Chondrocyte (in vitro differentiated cells): Measurements from ENCODE around the gene AFDN. TPM values are rescaled to one million over a fixed set of nuclear protein-coding genes. Genes with fewer than 3 reads are reported as not detected.
A peak's percentile ranks its signal among the peaks of the same experiment; 100 is the strongest.

ENCODE experiments used
- DNase-seq: peaks from one replicate; pipeline ENCODE4 v3.0.0; 2021; ENCODE audit warnings: mixed read lengths, low spot score
- H3K27ac Mint-ChIP-seq: one replicate; pipeline ENCODE4 v1.8.0; 2021; ENCODE audit warnings: mild to moderate bottlenecking, moderate library complexity, mixed read lengths; ENCODE audit not compliant: unreplicated experiment
- H3K27me3 Mint-ChIP-seq: 2 replicates; pipeline ENCODE4 v1.8.0; 2021; ENCODE audit warnings: low read depth, mixed read lengths
- H3K36me3 Mint-ChIP-seq: 2 replicates; pipeline ENCODE4 v1.8.0; 2021; ENCODE audit warnings: low read depth, mixed read lengths
- H3K4me1 Mint-ChIP-seq: 2 replicates; pipeline ENCODE4 v1.8.0; 2021; ENCODE audit warnings: low read depth, mild to moderate bottlenecking, mixed read lengths
- H3K4me3 Mint-ChIP-seq: one replicate; pipeline ENCODE4 v1.8.0; 2021; ENCODE audit warnings: mild to moderate bottlenecking, moderate library complexity, mixed read lengths; ENCODE audit not compliant: unreplicated experiment
- H3K9me3 Mint-ChIP-seq: 2 replicates; pipeline ENCODE4 v1.8.0; 2021; ENCODE audit warnings: low read depth, mixed read lengths
- CTCF ChIP-seq: fragments of 200-600 bp; sonication (generic); IDR thresholded peaks from 2 replicates; pipeline ENCODE4 v1.5.0; 2021; ENCODE audit warnings: antibody characterized with exemption, mild to moderate bottlenecking, moderate library complexity
- total RNA-seq: library from RNA; stranded (reverse); gene quantifications from 3 replicates; pipeline ENCODE4 v1.2.1, GENCODE V29; 2021

AFDN gene
- total RNA-seq, 1 donor from 2014 or later: 45.8 TPM

- Mint-ChIP-seq H3K9me3 (no peaks in the 10 kb centered on the region), H3K27ac (no peak overlapping the region), H3K4me1 (no peaks in the 10 kb centered on the region), H3K36me3 (no peaks in the 10 kb centered on the region), H3K27me3 (peaks cover 3% of the 10 kb centered on the region), H3K4me3 (no peak overlapping the region)
- no peak for DNase-seq
- TF ChIP-seq CTCF: no peak
These were observed 162.5 kb downstream of the AFDN start for GRCh38 chr6:167988945-167989841.

- Mint-ChIP-seq H3K4me1 (no peaks in the 10 kb centered on the region), H3K27ac (no peak overlapping the region), H3K27me3 (peaks cover 8% of the 10 kb centered on the region), H3K4me3 (no peak overlapping the region), H3K9me3 (no peaks in the 10 kb centered on the region), H3K36me3 (no peaks in the 10 kb centered on the region)
- no peak for TF ChIP-seq CTCF
- DNase-seq: no peak
These were observed 163.6 kb downstream of the AFDN start for GRCh38 chr6:167990016-167990945.

- TF ChIP-seq CTCF: no peak
- Mint-ChIP-seq H3K4me1 (no peaks in the 10 kb centered on the region), H3K4me3 (no peak overlapping the region), H3K27me3 (peaks cover 14% of the 10 kb centered on the region), H3K9me3 (no peaks in the 10 kb centered on the region), H3K27ac (no peak overlapping the region), H3K36me3 (no peaks in the 10 kb centered on the region)
- DNase-seq: no peak
These were observed 166.5 kb downstream of the AFDN start for GRCh38 chr6:167993169-167993568.

GRCh38 chr6:167993831-167994230, 167.1 kb downstream of the AFDN start:
- H3K4me3 Mint-ChIP-seq: no peak overlapping the region
- no peaks in the 10 kb centered on the region for H3K9me3 Mint-ChIP-seq
- H3K36me3 Mint-ChIP-seq: no peaks in the 10 kb centered on the region
- no peak overlapping the region for H3K27ac Mint-ChIP-seq
- TF ChIP-seq CTCF: no peak
- no peaks in the 10 kb centered on the region for H3K4me1 Mint-ChIP-seq
- peak; percentile 60 for DNase-seq
- peaks cover 18% of the 10 kb centered on the region for H3K27me3 Mint-ChIP-seq

GRCh38 chr6:167995302-167995701, 168.6 kb downstream of the AFDN start:
- no peak overlapping the region for H3K4me3 Mint-ChIP-seq
- peak; percentile 81 for DNase-seq
- no peak for TF ChIP-seq CTCF
- no peaks in the 10 kb centered on the region for H3K4me1 Mint-ChIP-seq
- no peaks in the 10 kb centered on the region for H3K9me3 Mint-ChIP-seq
- H3K27ac Mint-ChIP-seq: no peak overlapping the region
- peaks cover 18% of the 10 kb centered on the region for H3K27me3 Mint-ChIP-seq
- H3K36me3 Mint-ChIP-seq: no peaks in the 10 kb centered on the region
